Suppressor macrophage (primary cell): ENCODE measurements around the gene CUTC.
"Not testable (repeated sequence)": the region's sequence is repeated elsewhere in the genome, so short reads cannot be mapped to it uniquely, and the experiment has no call there.

Experiments used
- DNase-seq, 4 experiments: peaks; one replicate each; pipeline ENCODE4 v3.0.0-alpha.2; 2020 to 2022

Gene CUTC

GRCh38 chr10:99743841-99744240 lies 11.8 kb downstream of the CUTC start:
- DNase-seq, result no peak

GRCh38 chr10:99746166-99746565 lies 14.1 kb downstream of the CUTC start:
- not testable (repeated sequence) for DNase-seq

GRCh38 chr10:99748823-99749451 lies 16.9 kb downstream of the CUTC start:
- no peak for DNase-seq

GRCh38 chr10:99750641-99751040 lies 18.6 kb downstream of the CUTC start:
- peak in 2 of 4 experiments; percentile 24 to 37 for DNase-seq

GRCh38 chr10:99754670-99755069 lies 22.6 kb downstream of the CUTC start:
- DNase-seq, result peak in 1 of 4 experiments; percentile 28

GRCh38 chr10:99756159-99756558 lies 24.1 kb downstream of the CUTC start:
- no peak for DNase-seq

- DNase-seq, result no peak
Observed at GRCh38 chr10:99758211-99758891, 26.3 kb downstream of the CUTC start.

- DNase-seq, result no peak
Observed at GRCh38 chr10:99760321-99760720, 28.3 kb downstream of the CUTC start.

GRCh38 chr10:99761365-99761764 lies 29.3 kb downstream of the CUTC start:
- peak in 1 of 4 experiments; percentile 3 for DNase-seq

GRCh38 chr10:99765672-99766301 lies 33.8 kb downstream of the CUTC start:
- DNase-seq, result no peak

GRCh38 chr10:99766302-99766681 lies 34.3 kb downstream of the CUTC start:
- DNase-seq, result no peak

- no peak for DNase-seq
Observed at GRCh38 chr10:99767901-99768300, 35.9 kb downstream of the CUTC start.

GRCh38 chr10:99768556-99768955 lies 36.5 kb downstream of the CUTC start:
- DNase-seq, result no peak

- peak; percentile 14 to 61 (median 41) for DNase-seq
Observed at GRCh38 chr10:99769706-99770105, 37.7 kb downstream of the CUTC start.

- no peak for DNase-seq
Observed at GRCh38 chr10:99770408-99771045, 38.5 kb downstream of the CUTC start.

GRCh38 chr10:99775850-99776249 lies 43.8 kb downstream of the CUTC start:
- DNase-seq, result peak in 3 of 4 experiments; percentile 17 to 68 (median 51)

- DNase-seq, result peak; percentile 7 to 34 (median 26)
Observed at GRCh38 chr10:99777918-99778714, 46.1 kb downstream of the CUTC start.

- peak; percentile 30 to 70 (median 55) for DNase-seq
Observed at GRCh38 chr10:99779335-99779734, 47.3 kb downstream of the CUTC start.

- DNase-seq, result no peak
Observed at GRCh38 chr10:99781734-99782429, 49.8 kb downstream of the CUTC start.

- DNase-seq, result peak in 3 of 4 experiments; percentile 15 to 31 (median 23)
Observed at GRCh38 chr10:99782447-99783286, 50.6 kb downstream of the CUTC start, which contains the start of gene ABCC2. Gene ABCC2, plus strand, starts transcription at chr10:99782640. Its CDS starts 205 bp downstream, at chr10:99782845.
